ENCODE results near the gene GPR42. TPM values are rescaled to one million over a fixed set of nuclear protein-coding genes. Genes with fewer than 3 reads are reported as not detected.

GPR42 gene
- total RNA-seq, 1 donor from 2014 or later, result not detected

- Mint-ChIP-seq H3K27me3 (ENCODE audit: unreplicated experiment) (peaks cover 3% of the 10 kb centered on the region), H3K9me3 (ENCODE audit: unreplicated experiment) (peaks cover 2% of the 10 kb centered on the region), H3K27ac (ENCODE audit: unreplicated experiment) (no peak overlapping the region), H3K4me1 (ENCODE audit: low read depth, unreplicated experiment) (no peaks in the 10 kb centered on the region), H3K36me3 (ENCODE audit: unreplicated experiment) (no peaks in the 10 kb centered on the region), H3K4me3 (ENCODE audit: unreplicated experiment) (no peak overlapping the region)
- TF ChIP-seq CTCF (IDR thresholded peaks at IDR 0.05; ENCODE audit: partially characterized antibody, unreplicated experiment), result no peak
- DNase-seq, result no peak
These were observed 50.5 kb downstream of the GPR42 start for GRCh38 chr19:35421362-35421761.

Small RNA genes lying within 50 kb of the gene (microRNA-seq; reads per million reads assigned to microRNA genes)
- gene MIR5196 (ENCODE audit: unreplicated experiment), result not detected

Other genes starting within 250 kb of the GPR42 start
- 14.4 TPM for gene LGI4, start 236.0 kb upstream of the GPR42 start, total RNA-seq (ENCODE audit: unreplicated experiment)
- gene FXYD1, start 232.2 kb upstream of the GPR42 start, total RNA-seq (ENCODE audit: unreplicated experiment), result not detected
- 22.3 TPM for gene FXYD7, start 227.8 kb upstream of the GPR42 start, total RNA-seq (ENCODE audit: unreplicated experiment)
- gene FXYD5, start 216.3 kb upstream of the GPR42 start, total RNA-seq (ENCODE audit: unreplicated experiment), result 5.3 TPM
- gene FAM187B, start 142.3 kb upstream of the GPR42 start, total RNA-seq (ENCODE audit: unreplicated experiment), result not detected
- gene LSR, start 122.1 kb upstream of the GPR42 start, total RNA-seq (ENCODE audit: unreplicated experiment), result 5.4 TPM
- 132 TPM for gene USF2, start 102.1 kb upstream of the GPR42 start, total RNA-seq (ENCODE audit: unreplicated experiment)
- gene HAMP, start 88.5 kb upstream of the GPR42 start, total RNA-seq (ENCODE audit: unreplicated experiment), result not detected
- not detected for gene MAG, start 78.9 kb upstream of the GPR42 start, total RNA-seq (ENCODE audit: unreplicated experiment)
- gene CD22, start 41.9 kb upstream of the GPR42 start, total RNA-seq (ENCODE audit: unreplicated experiment), result not detected
- gene FFAR1, start 23.2 kb upstream of the GPR42 start, total RNA-seq (ENCODE audit: unreplicated experiment), result not detected
- not detected for gene FFAR3, start 12.6 kb upstream of the GPR42 start, total RNA-seq (ENCODE audit: unreplicated experiment)
- gene FFAR2, start 77.2 kb downstream of the GPR42 start, total RNA-seq (ENCODE audit: unreplicated experiment), result not detected
- gene KRTDAP, start 119.4 kb downstream of the GPR42 start, total RNA-seq (ENCODE audit: unreplicated experiment), result not detected
- 0.88 TPM for gene DMKN, start 142.6 kb downstream of the GPR42 start, total RNA-seq (ENCODE audit: unreplicated experiment)
- 0.29 TPM for gene SBSN, start 157.2 kb downstream of the GPR42 start, total RNA-seq (ENCODE audit: unreplicated experiment)
- not detected for gene GAPDHS, start 162.4 kb downstream of the GPR42 start, total RNA-seq (ENCODE audit: unreplicated experiment)
- 67.2 TPM for gene TMEM147, start 174.6 kb downstream of the GPR42 start, total RNA-seq (ENCODE audit: unreplicated experiment)
- 0.32 TPM for gene ATP4A, start 192.6 kb downstream of the GPR42 start, total RNA-seq (ENCODE audit: unreplicated experiment)
- not detected for gene PMIS2, start 215.1 kb downstream of the GPR42 start, total RNA-seq (ENCODE audit: unreplicated experiment)
- 15.9 TPM for gene HAUS5, start 241.7 kb downstream of the GPR42 start, total RNA-seq (ENCODE audit: unreplicated experiment)